Left colon (tissue), 2 donors: ENCODE results near the gene ADAM21. TPM values are rescaled to one million over a fixed set of nuclear protein-coding genes. Genes with fewer than 3 reads are reported as not detected.
"Not testable (repeated sequence)": the region's sequence is repeated elsewhere in the genome, so short reads cannot be mapped to it uniquely, and the experiment has no call there.

Experiments used
- ATAC-seq: fragments of 200-7000 bp; cut with Tn5 transposase; one replicate; pipeline ENCODE4 v1.9.1; 2020; ENCODE audit warnings: mild to moderate bottlenecking, moderate library complexity
- DNase-seq, 2 donors: peaks; one replicate each; pipeline ENCODE4 v3.0.0-alpha.2; 2020
- intact Hi-C, 2 donors: fragments of 100-400 bp; cut with DNase I in 1 of 2; cut with micrococcal nuclease in 1 of 2; formaldehyde crosslinking; loops; one replicate each; pipeline versions ENCODE4 v1.11.2 to v1.14.0; 2022; cut with DNase I, micrococcal nuclease
- long read RNA-seq: library from polyadenylated mRNA; unstranded; transcript quantifications from one replicate; pipeline ENCODE4 v2.0.0, GENCODE V29; 2021
- total RNA-seq, 2 donors: library from RNA; stranded (reverse); fragmentation: NEBNext Ultra II Directional; extraction: Animal tissue kit (Norgen Biotek cat#: 25700); gene quantifications; one replicate each; pipeline ENCODE4 v1.2.1, GENCODE V29; 2021
- donor health status: DM: no; HTN: no; CAD: no.
- donor health status: DM: yes; HTN: yes; CAD: no.

Gene ADAM21
- total RNA-seq: not detected
- long read RNA-seq: 0 reads

DNA sequence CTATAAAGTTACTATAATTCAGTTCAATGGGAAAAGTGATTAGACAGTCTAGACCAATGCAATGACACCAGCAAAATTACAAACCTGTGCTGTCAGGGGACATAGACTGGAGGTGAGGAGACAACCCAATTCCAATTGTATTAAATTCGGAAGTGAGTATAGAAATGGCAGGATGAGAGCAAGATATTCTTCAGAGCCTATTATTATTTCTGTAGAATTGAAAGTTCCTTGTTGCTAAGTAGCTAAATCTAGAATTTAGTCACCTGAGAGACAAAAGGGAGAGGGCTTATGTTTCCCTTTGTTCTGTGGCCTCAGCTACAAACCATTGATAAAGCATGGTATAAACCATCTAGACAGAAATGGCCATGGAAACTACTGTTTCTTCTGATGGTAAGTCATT, at the start of gene ADAM21:
TSS of gene ADAM21 (plus strand) at position 301 of the 400 bp plus-strand sequence. CDS start 5,326 bp downstream, outside the sequence.
- ATAC-seq (no peak), DNase-seq (no peak)
- intact Hi-C loops: no loop called here

DNA sequence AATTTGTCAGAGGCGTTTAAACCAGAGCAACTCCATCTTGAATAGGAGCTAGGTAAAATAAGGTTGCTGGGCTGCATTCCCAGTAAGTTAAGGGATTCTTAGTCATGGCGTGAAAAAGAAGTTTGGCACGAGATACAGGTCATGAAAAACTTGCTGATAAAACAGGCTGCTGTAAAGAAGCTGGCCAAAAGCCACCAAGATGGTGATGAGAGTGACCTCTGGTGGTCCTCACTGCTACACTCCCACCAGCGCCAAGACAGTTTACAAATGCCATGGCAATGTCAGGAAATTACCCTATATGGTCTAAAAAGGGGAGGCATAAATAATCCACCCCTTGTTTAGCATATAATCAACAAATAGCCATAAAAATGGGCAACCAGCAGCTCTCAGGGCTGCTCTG, 48.6 kb upstream of the ADAM21 start:
- intact Hi-C loops: not testable (repeated sequence)
- ATAC-seq (peak; percentile 79), DNase-seq (peak in 1 of 2 donors; percentile 24)

DNA sequence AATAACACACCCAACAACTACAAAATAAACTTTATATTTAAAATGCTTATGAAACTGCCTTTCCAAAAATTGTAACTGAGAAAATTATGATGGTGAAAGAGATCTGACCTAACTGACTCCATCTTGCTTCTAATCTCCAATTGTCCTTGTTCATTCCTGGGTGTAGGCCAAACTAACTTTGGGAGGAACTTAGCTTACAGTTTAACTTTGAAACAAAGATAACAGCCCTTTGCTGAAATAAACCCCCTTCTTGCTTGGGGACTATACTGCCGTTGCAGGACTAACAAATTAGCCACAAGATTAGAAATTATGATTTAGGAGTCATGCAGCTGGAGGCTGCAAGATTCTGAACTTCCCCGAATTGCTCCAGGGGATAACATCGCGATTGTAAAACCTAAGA, 45.8 kb upstream of the ADAM21 start:
- intact Hi-C loops, DNase-seq, ATAC-seq: not testable (repeated sequence)

DNA sequence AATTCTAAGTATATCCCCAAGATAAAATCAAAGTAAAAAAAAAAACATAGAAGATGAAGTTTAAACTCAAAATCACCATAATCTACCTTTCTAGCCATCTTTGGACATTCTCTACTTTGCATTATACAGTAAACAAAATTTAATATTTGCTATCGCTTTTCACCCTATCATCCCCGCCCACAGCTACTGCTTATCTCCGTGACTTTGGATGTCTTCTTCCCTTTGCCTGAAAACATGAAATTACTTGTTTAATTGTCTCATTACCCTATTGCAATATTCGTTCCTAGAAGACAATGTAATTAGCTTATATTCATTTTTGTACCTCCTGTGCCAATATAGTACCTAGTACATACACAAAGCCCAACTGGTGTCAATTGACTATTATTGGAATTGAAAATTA, 44.4 kb upstream of the ADAM21 start:
- DNase-seq: no peak
- intact Hi-C loops: no loop called here
- ATAC-seq: no peak

DNA sequence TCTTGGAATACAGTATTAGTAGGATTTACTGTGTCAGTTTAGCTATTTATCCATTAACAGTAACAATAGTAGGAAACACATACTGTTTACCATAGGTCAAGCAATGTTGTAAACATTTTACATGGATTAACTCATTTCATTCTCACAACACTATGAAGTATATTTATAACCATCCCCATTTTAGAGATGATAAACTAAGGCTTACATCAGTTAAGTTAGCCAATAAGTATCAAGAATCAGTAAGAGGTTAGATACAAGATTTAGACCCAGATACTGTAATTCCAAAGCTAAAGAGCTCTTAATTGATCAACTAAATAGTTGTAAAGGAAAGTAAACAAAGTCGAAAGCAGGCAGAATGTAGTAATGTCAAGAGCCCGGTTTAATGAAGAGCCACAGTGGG, 36.2 kb upstream of the ADAM21 start:
- DNase-seq: no peak
- ATAC-seq: peak; percentile 14
- intact Hi-C loops: no loop called here

DNA sequence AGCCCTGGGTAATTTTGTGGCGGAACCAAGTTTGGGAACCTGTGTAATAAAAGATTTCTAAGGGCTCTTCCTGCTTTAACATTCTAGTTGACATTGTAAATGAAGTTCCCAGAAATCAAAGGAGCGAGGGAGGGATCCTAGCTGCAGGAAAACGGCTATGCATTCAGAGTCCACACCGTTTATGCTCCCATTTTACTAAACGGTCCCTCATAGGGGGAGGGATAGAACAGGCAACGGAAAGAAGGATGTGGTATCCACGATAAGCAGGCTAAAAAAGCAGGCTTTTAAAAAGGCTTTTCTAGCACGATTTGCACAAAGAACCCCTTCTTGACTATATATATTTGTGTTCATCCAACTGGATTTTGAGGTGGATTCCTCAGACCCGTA, 35.6 kb upstream of the ADAM21 start:
- intact Hi-C loops: no loop called here
- DNase-seq: no peak
- ATAC-seq: peak; percentile 72

DNA sequence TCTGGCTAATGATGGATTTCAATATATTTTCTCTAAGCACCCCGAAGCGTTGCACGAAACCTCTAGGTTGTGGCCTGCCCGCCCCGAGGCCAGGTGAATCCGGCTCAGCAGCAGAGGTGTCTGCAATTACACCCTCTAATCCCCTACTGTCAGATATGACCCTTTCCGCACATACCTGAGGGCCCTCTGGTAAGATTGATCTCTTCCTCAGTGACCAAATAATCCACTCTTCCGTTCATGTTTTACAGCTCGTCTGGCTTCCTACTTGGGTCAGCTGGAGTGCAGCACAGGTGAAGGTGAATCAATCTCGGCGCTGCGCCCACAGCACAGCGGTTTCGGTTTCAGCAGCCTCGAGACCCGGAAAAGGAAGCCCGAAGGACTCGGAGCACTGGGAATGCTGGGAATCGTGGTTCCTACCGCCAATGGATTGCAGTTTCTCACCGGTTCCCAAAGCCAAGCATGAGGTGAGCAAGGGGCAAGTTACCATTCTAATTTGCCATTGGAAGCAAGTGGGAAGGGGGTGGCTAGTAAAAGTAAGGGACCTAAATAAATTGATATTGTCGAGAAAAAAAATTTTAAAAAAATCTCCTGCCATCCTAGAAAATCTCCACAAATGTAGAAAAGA, 35.1 kb upstream of the ADAM21 start, which contains the start of gene SYNJ2BP:
TSS of gene SYNJ2BP (minus strand) at position 366 of the 625 bp plus-strand sequence. CDS start at position 239, 127 bp downstream.
- ATAC-seq (peak; percentile 99), DNase-seq (peak; percentile 85 to 88)
- intact Hi-C loops: no loop called here

DNA sequence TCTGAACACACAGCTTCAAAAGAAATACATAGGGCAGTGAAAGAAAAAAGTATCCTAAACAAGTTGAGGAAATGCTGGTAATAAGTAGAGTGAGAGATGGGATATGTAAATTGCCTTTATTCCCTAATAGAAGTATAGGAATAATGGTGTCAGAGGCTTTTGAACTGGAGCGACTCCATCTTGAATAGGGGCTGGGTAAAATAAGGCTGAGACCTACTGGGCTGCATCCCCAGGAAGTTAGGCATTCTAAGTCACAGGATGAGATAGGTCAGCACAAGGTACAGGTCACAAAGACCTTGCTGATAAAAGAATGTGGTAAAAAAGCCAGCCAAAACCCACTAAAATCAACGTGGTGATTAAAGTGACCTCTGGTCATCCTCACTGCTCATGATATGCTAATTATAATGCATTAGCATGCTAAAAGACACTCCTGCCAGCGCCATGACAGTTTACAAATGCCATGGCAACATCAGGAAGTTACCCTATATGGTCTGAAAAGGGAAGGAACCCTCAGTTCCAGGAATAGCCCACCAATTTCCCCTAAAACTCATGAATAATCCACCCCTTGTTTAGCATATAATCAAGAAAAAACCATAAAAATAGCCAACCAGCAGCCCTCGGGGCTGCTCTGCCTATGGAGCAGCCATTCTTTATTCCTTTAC, 32.6 kb upstream of the ADAM21 start:
- intact Hi-C loops, ATAC-seq, DNase-seq: not testable (repeated sequence)

DNA sequence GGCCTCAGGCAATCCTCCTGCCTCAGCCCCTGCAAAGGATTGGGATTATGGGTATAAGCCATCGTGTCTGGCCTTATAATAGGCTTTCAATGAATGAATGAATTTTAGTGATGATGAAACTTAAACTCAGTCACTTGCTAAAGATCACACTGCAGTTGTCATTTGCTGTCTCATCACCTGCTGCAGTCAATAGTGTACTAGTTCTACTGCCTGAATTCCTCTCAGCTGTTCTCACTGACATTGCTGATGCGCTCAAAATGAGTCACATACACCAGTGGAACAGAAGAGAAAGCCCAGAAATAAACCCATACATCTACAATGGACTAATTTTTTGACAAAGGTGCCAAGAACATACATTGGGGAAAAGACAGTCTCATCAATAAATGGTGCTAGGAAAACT, 29.4 kb upstream of the ADAM21 start:
- DNase-seq: no peak
- intact Hi-C loops: no loop called here

DNA sequence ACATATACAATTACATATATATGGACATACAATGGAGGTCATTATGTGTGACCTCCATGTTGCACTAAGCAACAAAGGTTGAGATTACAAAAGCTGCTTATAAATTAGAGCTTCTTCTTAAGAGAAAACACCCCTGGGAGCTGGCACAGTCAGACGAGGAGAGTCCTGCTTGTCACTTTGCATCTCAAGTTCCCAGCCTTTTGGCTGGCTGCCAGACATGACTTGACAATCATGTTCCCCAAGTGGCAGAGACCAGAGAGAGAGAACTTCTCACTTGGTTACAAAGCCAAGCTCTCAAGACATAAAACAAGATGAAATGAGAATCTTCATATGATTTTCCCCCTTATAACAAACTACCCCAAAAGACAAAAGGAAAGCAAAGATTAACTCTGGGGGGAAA, 26.6 kb upstream of the ADAM21 start:
- intact Hi-C loops: no loop called here

More for the DNA sequence above, 29.4 kb upstream of the ADAM21 start:
- ATAC-seq: no peak

DNA sequence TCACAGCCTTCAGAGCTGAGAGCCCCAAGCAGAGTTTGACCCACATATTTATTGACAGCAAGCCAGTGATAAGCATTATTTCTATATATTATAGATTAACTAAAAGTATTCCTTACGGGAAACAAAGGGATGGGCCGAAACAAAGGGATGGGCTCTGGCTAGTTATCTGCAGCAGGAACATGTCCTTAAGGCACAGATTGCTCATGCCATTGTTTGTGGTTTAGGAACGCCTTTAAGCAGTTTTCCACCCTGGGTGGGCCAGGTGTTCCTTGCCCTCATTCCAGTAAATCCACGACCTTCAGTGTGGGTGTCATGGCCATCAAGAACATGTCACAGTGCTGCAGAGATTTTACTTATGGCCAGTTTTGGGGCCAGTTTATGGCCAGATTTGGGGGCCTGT, 25.4 kb upstream of the ADAM21 start:
- ATAC-seq, DNase-seq, intact Hi-C loops: not testable (repeated sequence)

More for the DNA sequence above, 26.6 kb upstream of the ADAM21 start:
- DNase-seq (no peak), ATAC-seq (no peak)

DNA sequence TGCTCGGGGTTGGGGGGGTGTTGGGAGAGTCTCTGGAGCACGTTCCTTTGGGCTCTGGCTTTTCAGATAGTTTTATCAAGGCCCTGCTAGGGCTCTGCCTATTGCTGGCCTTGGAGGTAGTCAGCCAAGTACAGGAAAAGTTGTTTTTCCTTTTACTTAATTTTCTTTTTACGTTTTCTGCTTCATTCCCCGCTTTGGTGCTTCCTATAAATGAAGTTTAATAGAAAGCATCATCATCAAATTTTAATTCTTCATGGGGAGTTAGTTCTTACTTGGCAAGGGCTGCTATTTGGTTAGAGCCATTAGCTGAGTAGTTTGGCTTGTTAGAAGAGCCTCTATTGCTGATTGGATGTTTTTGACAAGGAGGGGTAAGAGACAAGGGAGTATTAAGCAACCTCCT, 15.1 kb upstream of the ADAM21 start:
- no peak for ATAC-seq
- intact Hi-C loops: no loop called here
- no peak for DNase-seq

DNA sequence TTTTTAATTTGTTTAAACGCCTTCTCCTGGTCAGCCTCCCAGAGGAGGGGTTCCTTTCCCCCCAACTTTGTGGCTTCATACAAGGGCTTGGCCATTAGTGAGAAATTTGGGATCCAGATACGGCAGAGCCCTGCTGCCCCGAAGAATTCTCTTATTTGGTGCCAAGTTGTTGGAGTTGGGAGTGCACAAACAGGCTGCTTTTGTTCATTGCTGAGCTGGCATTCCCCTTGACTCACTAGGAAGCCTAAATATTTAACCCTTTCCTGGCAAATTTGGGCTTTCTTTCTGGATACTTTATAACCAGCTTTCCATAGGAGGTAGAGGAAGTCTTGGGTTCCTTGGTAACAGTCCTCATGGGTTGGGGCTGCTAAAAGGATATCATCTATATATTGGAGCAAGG, 10.3 kb upstream of the ADAM21 start:
- DNase-seq (no peak), ATAC-seq (no peak)
- intact Hi-C loops: no loop called here

DNA sequence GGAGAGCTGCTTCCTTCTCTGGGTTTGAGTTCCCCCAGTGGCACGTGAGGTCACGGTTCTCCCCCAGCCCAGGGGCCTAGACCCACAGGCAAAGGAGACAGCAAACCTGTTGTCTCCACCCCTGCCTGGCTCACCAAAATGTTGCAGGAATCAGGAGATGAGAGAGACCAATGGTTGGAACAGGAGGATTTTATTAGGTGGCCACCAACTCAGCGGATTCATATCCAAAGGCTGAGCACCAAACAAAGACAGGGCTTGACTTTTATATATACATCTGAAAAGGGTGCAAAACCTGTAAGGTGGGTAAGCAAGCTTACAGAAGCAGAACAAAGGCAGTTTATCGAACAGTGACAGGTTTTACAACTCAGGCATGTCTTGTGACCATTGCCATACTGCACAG, 9.2 kb upstream of the ADAM21 start:
- intact Hi-C loops: no loop called here
- ATAC-seq: no peak
- DNase-seq: no peak

DNA sequence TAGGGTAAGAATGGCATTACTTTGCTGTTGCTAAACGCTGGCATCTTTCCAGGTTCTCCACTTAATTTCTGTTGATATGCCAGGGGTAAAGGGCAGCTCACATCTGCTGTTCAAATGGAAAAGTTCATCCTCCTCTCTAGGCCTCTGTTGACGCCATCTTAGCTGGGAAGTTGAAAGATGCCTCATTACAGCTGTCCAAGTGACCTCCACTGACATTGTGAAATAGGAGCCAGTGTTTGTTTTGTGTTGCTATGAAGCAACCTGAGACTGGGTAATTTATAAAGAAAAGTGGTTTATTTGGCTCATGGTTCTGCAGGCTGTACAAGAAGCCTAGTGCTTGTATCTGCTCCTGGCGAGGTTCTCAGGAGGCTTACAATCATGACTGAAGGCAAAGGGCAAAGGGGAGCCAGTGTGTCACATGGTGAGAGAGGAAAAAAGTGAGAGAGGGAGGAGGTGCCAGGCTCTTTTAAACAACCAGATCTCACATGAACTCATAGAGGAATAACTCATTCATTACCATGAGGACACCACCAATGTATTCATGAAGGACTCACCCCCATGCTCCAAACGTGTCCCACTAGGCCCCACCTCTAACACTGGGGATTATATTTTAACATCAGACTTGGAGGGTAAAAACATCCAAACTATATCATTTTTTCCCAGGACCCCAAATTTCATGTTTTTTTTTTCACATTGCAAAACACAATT, 3.2 kb upstream of the ADAM21 start:
- intact Hi-C loops: no loop called here
- no peak for DNase-seq
- no peak for ATAC-seq

DNA sequence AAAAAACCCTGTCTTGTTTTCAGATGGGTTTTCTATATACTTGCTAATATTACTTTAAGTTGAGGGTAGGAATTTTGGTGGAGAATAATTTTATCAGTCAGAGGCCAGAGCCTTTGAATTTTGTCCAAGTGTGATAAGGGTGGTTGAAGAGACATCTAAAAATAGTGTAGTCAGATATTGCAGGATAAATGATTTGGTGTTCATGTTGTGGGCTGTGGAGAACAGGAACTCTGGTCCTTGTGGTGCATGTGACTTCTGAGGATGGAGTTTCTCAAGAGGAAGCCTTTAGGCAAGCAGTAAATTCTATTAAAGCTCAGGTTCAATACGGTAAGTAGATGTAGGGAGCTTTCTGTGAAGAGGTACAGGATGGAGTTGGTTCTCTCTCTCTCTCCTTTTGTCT, 2.8 kb downstream of the ADAM21 start:
- DNase-seq: no peak
- no peak for ATAC-seq
- intact Hi-C loops: no loop called here

DNA sequence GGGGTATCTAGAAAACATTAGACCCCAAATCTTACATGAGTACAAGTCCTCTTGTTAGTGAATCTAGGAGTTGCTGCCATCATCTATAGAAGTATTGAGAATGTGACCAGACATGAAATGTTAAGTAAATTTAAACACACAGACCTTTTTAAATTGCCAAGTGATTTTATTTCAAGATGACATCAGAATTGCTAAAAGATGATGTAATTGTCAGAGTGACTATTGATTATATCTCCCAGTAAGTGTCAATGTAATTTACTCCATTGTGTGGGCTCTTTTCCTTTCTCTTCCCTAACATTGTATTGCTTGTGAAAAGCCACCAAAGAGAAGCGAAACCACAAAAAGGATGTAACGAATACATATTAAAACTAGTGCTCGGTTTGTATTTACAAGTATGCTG, 16.8 kb downstream of the ADAM21 start:
- intact Hi-C loops: no loop called here
- ATAC-seq: no peak

DNA sequence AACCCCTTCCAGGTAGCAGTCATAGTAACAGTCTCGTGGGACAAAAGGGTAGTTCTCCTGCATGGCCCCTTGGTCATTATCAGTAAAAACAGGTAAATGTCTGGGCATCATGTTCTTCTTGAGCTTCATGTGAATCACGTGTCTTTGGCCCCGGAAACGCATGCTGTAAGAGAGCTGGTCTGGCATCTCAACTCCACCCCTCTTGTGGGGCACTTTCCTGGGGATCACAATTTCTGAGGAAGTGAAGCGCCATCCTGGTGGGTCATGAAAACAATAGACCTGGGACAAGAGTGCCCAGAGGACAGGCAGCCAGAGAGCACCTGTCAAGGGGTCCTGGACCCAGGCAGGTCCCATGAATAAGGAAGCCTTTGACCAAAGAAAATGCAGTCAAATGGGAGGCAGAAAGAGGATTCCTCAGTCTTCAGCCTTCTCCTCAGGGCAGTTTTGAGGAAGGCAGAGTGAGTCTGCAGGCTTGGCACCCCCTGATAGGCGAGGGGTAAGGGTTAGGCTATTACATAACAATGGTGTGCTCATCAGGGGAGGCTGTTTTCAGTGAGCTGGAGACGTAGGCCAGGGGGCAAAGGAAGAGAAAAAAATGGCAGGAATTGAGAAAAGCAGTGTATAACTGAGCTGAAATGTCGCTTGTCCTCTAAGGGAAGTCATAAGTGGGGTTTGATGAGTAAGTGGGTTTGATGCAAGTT, 19.0 kb downstream of the ADAM21 start:
- ATAC-seq, intact Hi-C loops: not testable (repeated sequence)

More for the DNA sequence above, 16.8 kb downstream of the ADAM21 start:
- DNase-seq: no peak

More for the DNA sequence above, 19.0 kb downstream of the ADAM21 start:
- DNase-seq: not testable (repeated sequence)
